NK-92 (cell line): Measurements from ENCODE around the gene EEF1AKMT2.

Experiments used
- DNase-seq: peaks from one replicate; lab custom pipeline; 2025; ENCODE audit not compliant: unreplicated experiment; lab: John Stamatoyannopoulos, UW

The EEF1AKMT2 gene

DNA sequence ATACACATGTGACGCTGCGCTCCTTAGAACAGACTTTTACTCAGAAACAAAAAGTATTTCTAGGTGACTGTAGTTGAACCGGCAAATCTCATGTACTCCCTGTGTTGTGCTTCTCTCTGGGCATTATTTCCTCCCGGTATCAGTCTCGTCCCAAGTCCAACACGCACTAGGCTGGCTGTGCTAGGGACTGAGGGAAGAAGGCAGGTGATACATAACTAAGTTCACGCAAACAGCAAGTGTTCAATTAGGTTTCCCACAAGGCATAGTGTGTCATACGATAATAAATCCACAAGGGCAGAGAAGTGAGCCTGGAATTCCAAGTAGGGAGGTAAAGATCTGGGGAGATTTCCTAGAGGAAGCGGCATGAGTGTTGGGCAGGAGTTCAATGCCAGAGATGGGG, 67.9 kb downstream of the EEF1AKMT2 start:
- no peak for DNase-seq

- DNase-seq: no peak
These were observed 68.6 kb downstream of the EEF1AKMT2 start for GRCh38 chr10:124722798-124723783.

DNA sequence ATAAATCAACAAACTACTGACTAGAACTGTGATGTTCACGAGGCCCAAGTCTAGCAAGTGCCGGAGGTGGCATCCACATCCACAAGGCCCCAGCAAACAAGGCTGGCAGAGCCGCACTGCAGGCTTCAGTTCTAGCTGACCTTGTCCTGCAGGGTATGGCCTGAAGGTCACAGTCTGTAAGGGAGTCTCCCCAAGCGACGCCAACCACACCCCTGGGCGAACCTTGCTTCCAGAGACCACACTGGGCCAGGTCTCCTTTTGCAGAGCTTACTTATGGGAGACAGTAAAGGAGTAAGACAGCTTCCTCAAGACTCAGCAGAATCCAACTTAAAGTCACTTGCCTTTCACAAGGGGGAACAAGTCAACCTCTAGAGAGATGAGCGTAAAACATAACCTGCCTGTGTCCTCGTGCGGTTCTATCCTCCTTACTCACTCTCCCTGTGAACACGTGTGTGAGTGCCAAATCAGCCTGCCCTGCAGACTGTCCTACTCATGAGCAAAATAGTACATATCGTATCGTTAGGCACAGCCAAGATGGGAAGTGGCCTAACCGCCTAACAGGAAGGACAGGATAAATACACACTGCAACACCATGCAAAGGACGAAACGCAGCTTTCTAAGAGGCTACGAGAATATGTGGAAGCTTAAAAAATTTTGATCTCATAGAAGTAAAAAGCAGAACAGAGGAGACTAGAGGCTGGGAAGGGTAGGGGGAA, 70.2 kb downstream of the EEF1AKMT2 start:
- no peak for DNase-seq

DNA sequence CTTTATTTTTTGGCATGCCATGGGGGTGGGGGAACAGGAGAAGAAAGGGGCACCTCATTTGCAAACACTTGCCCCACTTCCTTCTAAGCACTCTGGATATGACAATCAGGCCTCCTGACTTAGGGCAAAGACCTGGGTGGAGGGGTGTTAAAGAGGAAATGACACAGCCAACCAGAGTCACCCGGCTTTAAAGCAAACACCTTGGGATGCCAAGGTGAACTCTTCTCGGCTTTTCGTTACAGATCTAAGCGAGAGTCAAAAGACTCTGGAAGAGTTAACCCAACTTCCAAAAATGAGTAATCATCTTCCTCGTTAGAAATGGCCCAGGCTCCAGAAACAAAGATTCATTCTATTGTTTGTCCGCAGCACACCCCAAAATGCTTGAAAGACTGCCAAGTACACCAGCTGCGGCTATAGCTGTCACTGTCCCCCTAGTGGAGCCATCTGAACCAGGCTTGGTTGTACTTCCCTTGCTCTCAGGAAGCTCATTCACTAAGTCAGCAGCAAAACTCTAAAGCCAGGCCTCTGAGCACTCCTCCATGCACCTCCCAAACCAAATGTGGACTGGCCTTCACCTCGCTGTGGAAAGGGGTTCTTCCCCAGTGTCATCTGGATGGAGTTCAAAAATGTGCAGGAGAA, 72.4 kb downstream of the EEF1AKMT2 start:
- no peak for DNase-seq

- peak; percentile 30 for DNase-seq
These were observed 73.6 kb downstream of the EEF1AKMT2 start for GRCh38 chr10:124717911-124718741.

DNA sequence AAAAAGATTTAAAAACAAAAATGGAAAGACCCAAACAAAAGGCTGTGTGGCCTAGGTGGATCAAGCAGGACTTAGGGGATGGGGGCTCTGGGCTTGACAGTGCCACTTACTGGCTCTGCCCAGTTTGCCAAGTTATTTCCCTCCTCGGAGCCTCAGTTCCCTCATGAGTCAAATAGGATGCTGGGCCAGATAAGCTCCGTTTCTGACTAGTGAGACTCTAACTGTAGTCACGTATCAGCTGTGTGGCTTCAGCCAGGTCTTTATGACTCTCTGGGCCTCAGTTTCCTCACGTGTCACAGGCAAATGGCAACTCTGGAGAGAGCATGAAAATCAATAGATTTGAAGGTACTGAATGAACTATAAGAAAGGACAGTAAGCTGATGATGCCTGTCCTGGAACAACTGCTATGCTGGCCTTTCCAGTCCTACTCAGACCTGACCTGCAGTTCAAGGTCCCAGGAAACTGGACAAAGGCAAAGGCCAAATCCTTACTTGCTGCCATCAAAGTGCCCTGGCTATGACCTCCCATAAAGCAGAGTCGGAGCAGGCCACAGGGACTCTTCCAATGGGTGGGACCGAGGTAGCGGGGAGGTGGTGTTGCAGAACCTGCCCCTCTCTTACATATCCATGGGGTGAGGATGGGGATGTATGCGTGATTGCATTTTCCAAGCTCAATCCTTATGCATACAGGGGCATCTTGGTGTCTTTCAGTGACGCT, 74.5 kb downstream of the EEF1AKMT2 start:
- DNase-seq: no peak

- DNase-seq: no peak
These were observed 75.3 kb downstream of the EEF1AKMT2 start for GRCh38 chr10:124716369-124716768.

DNA sequence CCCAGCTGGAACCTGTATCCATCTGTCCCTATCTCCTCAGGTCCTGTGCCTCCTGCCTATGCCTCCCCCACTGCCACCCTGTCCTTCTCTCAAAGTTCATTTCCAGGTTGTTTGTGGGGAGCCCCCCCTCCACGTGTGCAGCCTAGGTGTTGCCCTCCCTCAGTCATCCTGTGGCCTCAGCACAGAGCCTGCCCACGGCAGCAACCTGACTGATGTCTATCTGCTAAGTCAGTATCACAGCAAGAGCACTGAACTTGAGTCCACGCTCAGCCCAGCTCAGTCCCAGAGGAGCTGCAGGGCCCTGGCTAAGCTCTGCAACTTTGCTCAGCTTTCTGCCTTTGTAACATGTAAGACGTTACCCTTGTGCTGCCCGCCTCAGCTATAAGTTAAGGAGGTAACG, 76.2 kb downstream of the EEF1AKMT2 start:
- no peak for DNase-seq

- DNase-seq: no peak
These were observed 77.9 kb downstream of the EEF1AKMT2 start for GRCh38 chr10:124713679-124714255.

DNA sequence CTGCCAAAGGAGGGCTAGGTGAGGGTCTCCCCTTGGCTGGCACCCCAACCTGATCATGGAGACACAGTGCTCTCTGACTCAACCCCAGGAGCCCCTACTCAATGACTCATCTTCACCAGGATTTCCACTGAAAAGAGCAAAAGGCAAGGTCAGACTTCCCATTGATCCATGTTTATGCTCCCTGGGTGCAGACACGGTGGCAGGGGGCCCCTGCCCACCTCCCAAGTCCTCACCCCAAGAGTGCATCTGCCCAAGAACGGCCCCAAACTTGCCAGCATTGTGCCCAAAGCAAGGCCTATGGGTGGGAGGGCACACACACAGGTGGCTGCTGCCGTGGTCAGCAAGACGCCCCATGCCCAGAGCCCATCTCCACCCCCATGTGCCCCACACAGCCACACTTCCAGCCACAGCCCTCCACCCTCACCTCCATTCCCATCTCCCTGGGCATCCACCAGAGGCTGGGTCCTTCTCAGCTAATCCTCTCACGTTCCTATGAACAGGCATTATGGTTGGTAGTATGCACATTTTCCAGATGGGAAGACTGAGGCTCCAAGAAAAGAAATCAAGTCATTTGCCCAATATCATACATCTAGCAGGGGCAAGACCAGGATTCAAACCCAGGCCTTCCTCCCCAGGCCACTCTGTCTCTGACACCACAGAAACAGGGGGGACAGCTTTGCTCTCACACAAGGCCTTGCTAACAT, 78.8 kb downstream of the EEF1AKMT2 start:
- no peak for DNase-seq

DNA sequence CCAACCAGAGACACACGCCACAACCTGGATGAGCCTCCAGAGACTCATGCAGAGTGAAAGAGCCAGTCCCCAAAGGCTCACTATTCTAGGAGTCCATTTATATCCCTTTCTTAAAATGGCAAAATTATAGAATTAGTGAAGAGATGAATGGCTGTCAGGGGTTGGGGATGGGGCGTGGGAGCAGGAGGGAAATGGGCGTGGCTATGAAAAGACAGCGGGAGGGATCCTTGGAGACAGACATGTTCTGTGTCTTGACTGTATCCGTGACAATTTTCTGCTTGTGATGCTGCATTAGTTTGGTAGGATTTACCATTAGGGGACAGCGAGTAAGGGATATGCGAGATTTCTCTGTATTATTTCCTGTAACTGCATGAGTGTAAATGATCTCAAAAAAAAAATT, 80.5 kb downstream of the EEF1AKMT2 start:
- DNase-seq: no peak

DNA sequence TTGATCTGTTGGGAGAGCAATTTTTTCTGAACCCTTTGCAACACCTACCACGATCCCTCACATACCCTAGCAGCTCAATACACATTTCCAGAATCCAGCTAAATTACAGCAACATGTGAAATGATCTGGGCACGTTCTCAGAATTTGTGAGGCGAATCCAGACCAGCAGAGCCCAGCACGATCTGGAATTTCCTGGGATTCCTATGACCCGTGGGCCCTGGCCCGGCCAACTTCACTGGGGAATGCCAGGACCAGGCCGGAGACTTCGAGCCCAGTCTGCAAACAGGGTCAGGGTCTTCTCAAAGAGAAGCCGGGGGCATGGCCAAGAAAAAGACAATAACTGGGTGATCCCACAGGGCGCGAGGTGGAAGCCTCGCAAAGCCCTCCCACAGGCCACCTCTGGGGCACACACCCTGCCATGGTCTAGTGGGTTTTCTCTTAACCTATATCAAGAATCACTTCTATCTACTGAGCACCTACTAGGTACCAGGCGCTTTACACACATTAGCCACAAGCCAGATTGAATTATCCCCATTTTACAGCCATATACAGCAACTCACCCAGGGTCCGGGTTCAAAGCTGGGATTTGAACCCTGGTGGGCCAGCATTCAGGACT, 81.3 kb downstream of the EEF1AKMT2 start:
- no peak for DNase-seq

- DNase-seq: no peak
These were observed 81.8 kb downstream of the EEF1AKMT2 start for GRCh38 chr10:124709861-124710260.

DNA sequence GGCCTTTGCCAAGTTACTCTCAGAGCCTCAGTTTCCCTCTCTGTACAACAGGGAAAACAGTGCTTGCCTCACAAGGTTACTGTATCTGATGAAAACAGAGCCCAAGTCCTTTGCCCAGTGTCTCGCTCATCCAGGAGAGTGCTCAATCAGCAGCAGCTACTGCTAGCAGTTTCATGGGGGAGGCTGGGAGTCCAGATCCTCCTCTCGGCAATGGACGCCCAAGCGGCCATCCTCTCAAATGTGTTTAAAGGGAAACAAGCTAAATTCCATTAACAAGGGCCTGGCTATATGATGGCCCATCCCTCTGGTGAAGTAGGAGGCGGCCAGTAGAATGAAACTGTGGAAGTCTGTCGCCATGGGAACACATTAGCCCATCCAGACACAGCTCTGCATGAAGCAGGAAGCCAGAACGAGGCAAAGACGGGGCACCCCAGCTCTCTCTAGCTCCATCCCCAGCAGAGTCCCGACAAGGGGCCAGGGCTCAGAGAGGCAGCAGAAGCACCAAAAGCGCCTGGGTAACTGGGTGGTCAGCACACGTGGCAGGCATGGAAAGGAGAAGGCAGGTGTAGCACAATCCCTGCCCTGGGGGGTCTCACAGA, 82.7 kb downstream of the EEF1AKMT2 start:
- DNase-seq: no peak

DNA sequence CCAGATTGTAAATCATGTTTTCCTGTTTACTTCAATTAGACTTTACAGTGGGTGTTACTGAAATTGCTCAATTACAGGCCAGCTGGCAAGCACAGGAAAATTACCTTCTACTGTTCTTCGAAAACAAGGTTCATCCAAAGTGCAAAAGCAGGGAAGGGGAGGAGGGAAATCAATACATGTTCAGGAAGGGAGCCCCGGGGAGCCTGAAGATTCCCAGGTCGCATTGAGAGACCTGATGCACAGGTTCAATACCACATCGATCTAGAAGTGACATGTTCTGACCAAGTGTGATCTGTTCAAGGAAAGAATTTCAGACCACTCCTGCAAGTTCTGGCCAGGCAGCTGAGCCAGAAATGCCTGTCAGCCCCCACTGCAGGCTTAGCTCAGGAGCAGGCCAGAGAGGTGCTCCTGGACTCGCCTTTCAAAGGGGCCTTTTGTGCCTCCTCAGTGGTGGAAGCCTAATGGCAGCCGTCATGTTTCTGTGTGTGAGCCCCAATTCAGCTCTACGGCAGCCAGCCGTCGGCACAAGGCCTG, 83.4 kb downstream of the EEF1AKMT2 start:
- no peak for DNase-seq
